ENCODE measurements around the gene NEURL3.

The NEURL3 gene

GRCh38 chr2:96550787-96551604, 45.8 kb upstream of the NEURL3 start:
- H3F3A ChIP-seq (ENCODE audit: low read depth) = no peaks in the 10 kb centered on the region

GRCh38 chr2:96549967-96550786, 45.0 kb upstream of the NEURL3 start:
- Histone ChIP-seq H3K9me3 (ENCODE audit: insufficient read depth, low read depth, low read length) (no peaks in the 10 kb centered on the region), H3F3A (ENCODE audit: low read depth) (no peaks in the 10 kb centered on the region), H3K27me3 (ENCODE audit: insufficient read depth, low read length, poor library complexity, severe bottlenecking) (no peaks in the 10 kb centered on the region), H3K36me3 (ENCODE audit: insufficient read depth, low read length) (peaks cover 37% of the 10 kb centered on the region; the same call in 1 of the 2 replicates), H3K4me2 (ENCODE audit: low read depth, low read length, poor library complexity, severe bottlenecking) (no peak overlapping the region), H3K9me2 (replicated peaks; ENCODE audit: low read depth, low read length) (no peaks in the 10 kb centered on the region), H3K9ac (ENCODE audit: low read depth, low read length, poor library complexity, severe bottlenecking) (no peak overlapping the region), H3K4me3 (ENCODE audit: low read length, poor library complexity, severe bottlenecking) (no peak overlapping the region), H3K4me1 (ENCODE audit: insufficient read depth, low read length, poor library complexity, severe bottlenecking) (peaks cover 6% of the 10 kb centered on the region), H4K20me1 (ENCODE audit: insufficient read depth, low read length, poor library complexity, severe bottlenecking) (peaks cover 8% of the 10 kb centered on the region), H3K79me2 (ENCODE audit: insufficient read depth, low read length) (peaks cover 10% of the 10 kb centered on the region; the same call in 1 of the 2 replicates), H2AFZ (ENCODE audit: low read length) (no peak overlapping the region)
- no peak for TF ChIP-seq CTCF (conservative IDR thresholded peaks at IDR 0.05; ENCODE audit: low read length)
- TF ChIP-seq EZH2phosphoT487 (IDR thresholded peaks at IDR 0.05; ENCODE audit: borderline replicate concordance) = no peak

More at GRCh38 chr2:96550787-96551604, 45.8 kb upstream of the NEURL3 start:
- peaks cover 37% of the 10 kb centered on the region; the same call in 1 of the 2 replicates for H3K36me3 ChIP-seq (ENCODE audit: insufficient read depth, low read length)
- no peak overlapping the region for H3K4me3 ChIP-seq (ENCODE audit: low read length, poor library complexity, severe bottlenecking)
- TF ChIP-seq CTCF (conservative IDR thresholded peaks at IDR 0.05; ENCODE audit: low read length) = no peak
- TF ChIP-seq EZH2phosphoT487 (IDR thresholded peaks at IDR 0.05; ENCODE audit: borderline replicate concordance) = no peak
- no peak overlapping the region for H3K9ac ChIP-seq (ENCODE audit: low read depth, low read length, poor library complexity, severe bottlenecking)
- no peaks in the 10 kb centered on the region for H3K9me3 ChIP-seq (ENCODE audit: insufficient read depth, low read depth, low read length)
- no peak overlapping the region for H2AFZ ChIP-seq (ENCODE audit: low read length)
- peaks cover 6% of the 10 kb centered on the region; the same call in 1 of the 2 replicates for H3K79me2 ChIP-seq (ENCODE audit: insufficient read depth, low read length)
- H3K9me2 ChIP-seq (replicated peaks; ENCODE audit: low read depth, low read length) = no peaks in the 10 kb centered on the region
- H3K4me1 ChIP-seq (ENCODE audit: insufficient read depth, low read length, poor library complexity, severe bottlenecking) = peaks cover 6% of the 10 kb centered on the region
- no peaks in the 10 kb centered on the region for H3K27me3 ChIP-seq (ENCODE audit: insufficient read depth, low read length, poor library complexity, severe bottlenecking)
- no peak overlapping the region for H3K4me2 ChIP-seq (ENCODE audit: low read depth, low read length, poor library complexity, severe bottlenecking)
- H4K20me1 ChIP-seq (ENCODE audit: insufficient read depth, low read length, poor library complexity, severe bottlenecking) = peaks cover 8% of the 10 kb centered on the region

- H3K27me3 ChIP-seq (ENCODE audit: insufficient read depth, low read length, poor library complexity, severe bottlenecking) = no peaks in the 10 kb centered on the region
- H2AFZ ChIP-seq (ENCODE audit: low read length) = no peak overlapping the region
- no peaks in the 10 kb centered on the region for H3K9me2 ChIP-seq (replicated peaks; ENCODE audit: low read depth, low read length)
- peaks cover 8% of the 10 kb centered on the region for H4K20me1 ChIP-seq (ENCODE audit: insufficient read depth, low read length, poor library complexity, severe bottlenecking)
- TF ChIP-seq CTCF (conservative IDR thresholded peaks at IDR 0.05; ENCODE audit: low read length) (no peak), EZH2phosphoT487 (IDR thresholded peaks at IDR 0.05; ENCODE audit: borderline replicate concordance) (no peak)
- H3K79me2 ChIP-seq (ENCODE audit: insufficient read depth, low read length) = peaks cover 11% of the 10 kb centered on the region; the same call in 1 of the 2 replicates
- no peak overlapping the region for H3K4me2 ChIP-seq (ENCODE audit: low read depth, low read length, poor library complexity, severe bottlenecking)
- no peak overlapping the region for H3K9ac ChIP-seq (ENCODE audit: low read depth, low read length, poor library complexity, severe bottlenecking)
- H3K4me1 ChIP-seq (ENCODE audit: insufficient read depth, low read length, poor library complexity, severe bottlenecking) = peaks cover 6% of the 10 kb centered on the region
- no peaks in the 10 kb centered on the region for H3K9me3 ChIP-seq (ENCODE audit: insufficient read depth, low read depth, low read length)
- peaks cover 37% of the 10 kb centered on the region; the same call in 1 of the 2 replicates for H3K36me3 ChIP-seq (ENCODE audit: insufficient read depth, low read length)
- H3K4me3 ChIP-seq (ENCODE audit: low read length, poor library complexity, severe bottlenecking) = no peak overlapping the region
- H3F3A ChIP-seq (ENCODE audit: low read depth) = no peaks in the 10 kb centered on the region
These were observed 44.3 kb upstream of the NEURL3 start for GRCh38 chr2:96549466-96549785.
